IMR-90 (cell line): ENCODE results near the gene OR1K1. TPM values are rescaled to one million over a fixed set of nuclear protein-coding genes. Genes with fewer than 3 reads are reported as not detected.
A peak's percentile ranks its signal among the peaks of the same experiment; 100 is the strongest.

Experiments used
- ATAC-seq: fragments of 200-7000 bp; cut with Tn5 transposase; 2 replicates; pipeline ENCODE4 v1.9.1; 2020; ENCODE audit warnings: low read depth, mild to moderate bottlenecking, moderate library complexity
- BruUV-seq: library from RNA; stranded (reverse); fragments of 400-500 nt; replicated peaks from 2 replicates; lab custom pipeline; 2021; lab: Mats Ljungman, UMichigan
- CTCF ChIA-PET: fragments of 300-600 bp; formaldehyde crosslinking; extraction: SDS; loops from one replicate; lab custom pipeline; 2021; ENCODE audit warnings: antibody characterized with exemption; lab: Yijun Ruan, JAX
- POLR2A ChIA-PET: fragments of 300-600 bp; sonication (Branson Sonifier 250); formaldehyde crosslinking; loops from one replicate; lab custom pipeline; 2022; ENCODE audit warnings: antibody characterized with exemption; ENCODE audit not compliant: unreplicated experiment; lab: Charles Lee
- DNase-seq: peaks from one replicate; pipeline ENCODE4 v3.0.0; 2013
- H2AFZ ChIP-seq: replicated peaks from 2 replicates; pipeline ENCODE3; 2013; ENCODE audit warnings: low read length, mild to moderate bottlenecking; ENCODE audit not compliant: poor library complexity
- H2AK5ac ChIP-seq: 2 replicates; pipeline ENCODE4 v1.6.1; 2013; ENCODE audit warnings: low read depth, low read length, inconsistent platforms
- H2AK9ac ChIP-seq: replicated peaks from 2 replicates; pipeline ENCODE3; 2013; ENCODE audit warnings: mild to moderate bottlenecking, low read depth, low read length, moderate library complexity; ENCODE audit not compliant: poor library complexity
- H2BK120ac ChIP-seq: 2 replicates; pipeline ENCODE4 v1.6.1; 2013; ENCODE audit warnings: low read depth, low read length, inconsistent platforms
- H2BK15ac ChIP-seq: 3 replicates; pipeline ENCODE4 v1.6.1; 2013; ENCODE audit warnings: low read depth, low read length, inconsistent platforms
- H2BK20ac ChIP-seq: 2 replicates; pipeline ENCODE4 v1.6.1; 2013; ENCODE audit warnings: low read depth, mild to moderate bottlenecking, inconsistent platforms, low read length, moderate library complexity
- H2BK5ac ChIP-seq: 2 replicates; pipeline ENCODE4 v1.6.1; 2013; ENCODE audit warnings: mild to moderate bottlenecking, low read depth, low read length, inconsistent platforms; ENCODE audit not compliant: poor library complexity, severe bottlenecking
- H3K14ac ChIP-seq: replicated peaks from 2 replicates; pipeline ENCODE4 v1.6.1; 2013; ENCODE audit warnings: low read depth, low read length, inconsistent platforms
- H3K18ac ChIP-seq: 2 replicates; pipeline ENCODE4 v1.6.1; 2013; ENCODE audit warnings: low read depth, low read length, control low read depth
- H3K23ac ChIP-seq: 2 replicates; pipeline ENCODE4 v1.6.1; 2013; ENCODE audit warnings: low read depth, low read length, inconsistent platforms
- H3K27ac ChIP-seq: 2 replicates; pipeline ENCODE4 v1.5.1; 2013; ENCODE audit warnings: mild to moderate bottlenecking, control low read depth, low read length; ENCODE audit not compliant: insufficient read depth
- H3K27me3 ChIP-seq: 2 replicates; pipeline ENCODE4 v1.6.1; 2013; ENCODE audit warnings: low read length; ENCODE audit not compliant: control insufficient read depth, insufficient read depth
- H3K36me3 ChIP-seq: 2 replicates; pipeline ENCODE4 v1.6.1; 2013; ENCODE audit warnings: low read length, mixed read lengths; ENCODE audit not compliant: control insufficient read depth, insufficient read depth
- H3K4ac ChIP-seq: 2 replicates; pipeline ENCODE4 v1.6.1; 2013; ENCODE audit warnings: low read depth, low read length, inconsistent platforms
- H3K4me1 ChIP-seq: 2 replicates; pipeline ENCODE4 v1.6.1; 2013; ENCODE audit warnings: low read length, mixed read lengths; ENCODE audit not compliant: control insufficient read depth, insufficient read depth
- H3K4me2 ChIP-seq: 2 replicates; pipeline ENCODE4 v1.6.1; 2013; ENCODE audit warnings: low read depth, mild to moderate bottlenecking, control low read depth, low read length, moderate library complexity
- H3K4me3 ChIP-seq: 2 replicates; pipeline ENCODE4 v1.5.1; 2013; ENCODE audit warnings: low read depth, mild to moderate bottlenecking, control low read depth, low read length, moderate library complexity; ENCODE audit not compliant: insufficient read depth
- H3K56ac ChIP-seq: 2 replicates; pipeline ENCODE4 v1.6.1; 2013; ENCODE audit warnings: low read length, inconsistent platforms; ENCODE audit not compliant: insufficient read depth; ENCODE audit errors: extremely low read depth
- H3K79me1 ChIP-seq, 2 experiments: 2 replicates each; pipeline ENCODE4 v1.6.1; 2013; ENCODE audit warnings: low read length in 2 of 2, inconsistent platforms in 1 of 2, low read depth in 1 of 2
- H3K9ac ChIP-seq: 2 replicates; pipeline ENCODE4 v1.6.1; 2013; ENCODE audit warnings: low read depth, low read length, control low read depth
- H3K9me1 ChIP-seq: 2 replicates; pipeline ENCODE4 v1.6.1; 2013; ENCODE audit warnings: low read length, inconsistent platforms; ENCODE audit not compliant: insufficient read depth
- H3K9me3 ChIP-seq: 2 replicates; pipeline ENCODE4 v1.6.1; 2013; ENCODE audit warnings: low read length; ENCODE audit not compliant: control insufficient read depth, insufficient read depth
- H4K20me1 ChIP-seq: 2 replicates; pipeline ENCODE4 v1.6.1; 2013; ENCODE audit warnings: low read length, inconsistent platforms; ENCODE audit not compliant: insufficient read depth
- H4K5ac ChIP-seq: 2 replicates; pipeline ENCODE4 v1.6.1; 2013; ENCODE audit warnings: mild to moderate bottlenecking, low read depth, low read length, control low read depth
- H4K8ac ChIP-seq, 2 experiments: 2 replicates each; pipeline ENCODE4 v1.6.1; 2013; ENCODE audit warnings: low read depth in 2 of 2, low read length in 2 of 2, control low read depth in 1 of 2, inconsistent platforms in 1 of 2
- H4K91ac ChIP-seq: 2 replicates; pipeline ENCODE4 v1.6.1; 2013; ENCODE audit warnings: low read depth, low read length, inconsistent platforms; ENCODE audit not compliant: insufficient read depth
- BHLHE40 ChIP-seq: fragments of 150-350 bp; IDR thresholded peaks from 2 replicates; pipeline ENCODE4 v1.6.1; 2016; ENCODE audit warnings: mild to moderate bottlenecking, low read depth, low read length
- CEBPB ChIP-seq: IDR thresholded peaks from 2 replicates; pipeline ENCODE4 v1.6.1; 2012; ENCODE audit warnings: low read depth, low read length, improper control_type of control experiment
- FOS ChIP-seq: fragments of 150-350 bp; IDR thresholded peaks from 2 replicates; pipeline ENCODE4 v1.6.1; 2016; ENCODE audit warnings: low read depth, low read length
- MAFK ChIP-seq: IDR thresholded peaks from 2 replicates; pipeline ENCODE4 v1.6.1; 2012; ENCODE audit warnings: low read depth, low read length, improper control_type of control experiment
- MAZ ChIP-seq: IDR thresholded peaks from 2 replicates; pipeline ENCODE4 v1.6.1; 2012; ENCODE audit warnings: low read depth, mild to moderate bottlenecking, low read length, improper control_type of control experiment, moderate library complexity, borderline replicate concordance
- MXI1 ChIP-seq: IDR thresholded peaks from 2 replicates; pipeline ENCODE4 v1.6.1; 2012; ENCODE audit warnings: low read depth, mild to moderate bottlenecking, low read length, moderate library complexity, borderline replicate concordance
- NFE2L2 ChIP-seq: fragments of 150-350 bp; IDR thresholded peaks from 2 replicates; pipeline ENCODE4 v1.6.1; 2016; ENCODE audit warnings: low read depth, mild to moderate bottlenecking, low read length
- POLR2A ChIP-seq: IDR thresholded peaks from 2 replicates; pipeline ENCODE4 v1.6.1; 2012; ENCODE audit warnings: mild to moderate bottlenecking, low read depth, low read length
- RCOR1 ChIP-seq: IDR thresholded peaks from 2 replicates; pipeline ENCODE4 v1.6.1; 2012; ENCODE audit warnings: mild to moderate bottlenecking, low read length, improper control_type of control experiment; ENCODE audit not compliant: insufficient replicate concordance
- RFX5 ChIP-seq: IDR thresholded peaks from 2 replicates; pipeline ENCODE4 v1.8.0; 2012; ENCODE audit warnings: low read depth, mild to moderate bottlenecking, low read length, moderate library complexity
- SMC3 ChIP-seq: fragments of 150-350 bp; IDR thresholded peaks from 2 replicates; pipeline ENCODE4 v1.6.1; 2016; ENCODE audit warnings: low read depth, mild to moderate bottlenecking, antibody characterized with exemption, low read length, moderate library complexity
- dilution Hi-C: fragments of 300-500 bp; cut with HindIII; formaldehyde crosslinking; loops from one replicate; pipeline ENCODE4 v1.14.3; 2018; ENCODE audit warnings: low sequenced_read_pairs; ENCODE audit not compliant: unreplicated experiment
- in situ Hi-C: fragments of 300-500 bp; cut with MboI; formaldehyde crosslinking; loops from 3 replicates; pipeline ENCODE4 v1.14.3; 2019; ENCODE audit warnings: low sequenced_read_pairs, inconsistent platforms, mixed read lengths
- intact Hi-C: fragments of 100-400 bp; cut with micrococcal nuclease; formaldehyde crosslinking; loops from 2 replicates; pipeline ENCODE4 v1.10.0; 2022
- polyA plus RNA-seq, 3 experiments: library from polyadenylated mRNA; depleted of rRNA; stranded (reverse); fragments of >200 nt; gene quantifications; 2 replicates each; pipeline ENCODE4 v1.2.3, GENCODE V29; 2012; ENCODE audit warnings: low replicate concordance in 1 of 3
- total RNA-seq: library from RNA; depleted of rRNA; stranded (reverse); fragments of >200 nt; gene quantifications from 2 replicates; pipeline ENCODE4 v1.2.3, GENCODE V29; 2012
- TF ChIP-seq, protein P1 (sequence below): fragments of 150-350 bp; IDR thresholded peaks from 2 replicates; pipeline ENCODE4 v1.6.1; 2017; ENCODE audit warnings: mild to moderate bottlenecking, antibody characterized with exemption, low read length, low read depth
- TF ChIP-seq, protein P2 (sequence below): conservative IDR thresholded peaks from 2 replicates; pipeline ENCODE4 v1.5.1; 2012; ENCODE audit warnings: mild to moderate bottlenecking, low read depth, low read length, improper control_type of control experiment
- TF ChIP-seq, protein P3 (sequence below): fragments of 150-350 bp; IDR thresholded peaks from 2 replicates; pipeline ENCODE4 v1.6.1; 2016; ENCODE audit warnings: low read depth, mild to moderate bottlenecking, low read length, moderate library complexity, borderline replicate concordance

Gene OR1K1
- total and polyA plus RNA-seq, 2 of the 4 experiments (the other 2 are of a cell fraction): not detected

DNA sequence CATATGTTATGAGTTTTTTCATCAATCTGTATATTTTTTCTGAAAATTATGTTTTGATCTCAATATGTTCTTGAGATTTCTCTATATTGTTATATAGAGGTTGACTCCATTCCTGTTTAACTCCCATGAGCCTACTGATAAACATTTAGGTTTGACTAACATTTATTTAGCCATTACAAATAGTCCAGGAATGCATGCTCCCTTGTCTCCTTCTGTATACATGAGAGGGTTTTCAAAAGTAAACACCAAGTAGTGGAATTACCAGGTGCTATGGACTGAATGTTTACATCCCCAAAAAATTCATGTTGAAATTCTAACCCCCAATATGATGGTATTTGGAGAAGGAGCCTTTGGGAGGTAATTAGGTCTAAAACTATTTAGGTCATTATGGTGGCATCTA lies 14.7 kb upstream of the OR1K1 start:
- Histone ChIP-seq H4K20me1 (no peaks in the 10 kb centered on the region), H2BK5ac (peak overlapping the region; percentile 91), H3K4ac (peak overlapping the region; percentile 92), H3K79me1 (no peaks in the 10 kb centered on the region), H3K9ac (no peak overlapping the region), H3K4me3 (no peak overlapping the region), H3K18ac (peak overlapping the region; percentile 99; the same call in 1 of the 2 replicates), H2BK20ac (peak overlapping the region; percentile 93), H4K91ac (peak overlapping the region; percentile 95; the same call in 1 of the 2 replicates), H2BK120ac (peak overlapping the region; percentile 93), H2BK15ac (peak overlapping the region; percentile 95; the same call in 1 of the 3 replicates), H3K4me2 (peak overlapping the region; percentile 62), H3K56ac (peak overlapping the region; percentile 56; the same call in 1 of the 2 replicates), H3K27ac (peak overlapping the region; percentile 88), H3K4me1 (peaks cover 13% of the 10 kb centered on the region), H2AFZ (no peak overlapping the region), H3K27me3 (no peaks in the 10 kb centered on the region), H3K9me1 (peaks cover 15% of the 10 kb centered on the region), H2AK9ac (no peak overlapping the region), H2AK5ac (no peak overlapping the region), H4K5ac (no peak overlapping the region), H3K14ac (no peak overlapping the region), H3K9me3 (no peaks in the 10 kb centered on the region), H3K36me3 (no peaks in the 10 kb centered on the region), H4K8ac (peak overlapping the region; percentile 71 to 87), H3K23ac (no peak overlapping the region)
- peak; percentile 93 for ATAC-seq
- TF ChIP-seq MAZ (no peak), BHLHE40 (no peak), FOS (no peak), MAFK (no peak), RCOR1 (no peak), POLR2A (no peak), CEBPB (no peak), RFX5 (no peak), NFE2L2 (no peak), MXI1 (no peak), SMC3 (no peak)
- TF ChIP-seq, protein P1, sequence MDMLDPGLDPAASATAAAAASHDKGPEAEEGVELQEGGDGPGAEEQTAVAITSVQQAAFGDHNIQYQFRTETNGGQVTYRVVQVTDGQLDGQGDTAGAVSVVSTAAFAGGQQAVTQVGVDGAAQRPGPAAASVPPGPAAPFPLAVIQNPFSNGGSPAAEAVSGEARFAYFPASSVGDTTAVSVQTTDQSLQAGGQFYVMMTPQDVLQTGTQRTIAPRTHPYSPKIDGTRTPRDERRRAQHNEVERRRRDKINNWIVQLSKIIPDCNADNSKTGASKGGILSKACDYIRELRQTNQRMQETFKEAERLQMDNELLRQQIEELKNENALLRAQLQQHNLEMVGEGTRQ: no peak
- TF ChIP-seq, protein P2, sequence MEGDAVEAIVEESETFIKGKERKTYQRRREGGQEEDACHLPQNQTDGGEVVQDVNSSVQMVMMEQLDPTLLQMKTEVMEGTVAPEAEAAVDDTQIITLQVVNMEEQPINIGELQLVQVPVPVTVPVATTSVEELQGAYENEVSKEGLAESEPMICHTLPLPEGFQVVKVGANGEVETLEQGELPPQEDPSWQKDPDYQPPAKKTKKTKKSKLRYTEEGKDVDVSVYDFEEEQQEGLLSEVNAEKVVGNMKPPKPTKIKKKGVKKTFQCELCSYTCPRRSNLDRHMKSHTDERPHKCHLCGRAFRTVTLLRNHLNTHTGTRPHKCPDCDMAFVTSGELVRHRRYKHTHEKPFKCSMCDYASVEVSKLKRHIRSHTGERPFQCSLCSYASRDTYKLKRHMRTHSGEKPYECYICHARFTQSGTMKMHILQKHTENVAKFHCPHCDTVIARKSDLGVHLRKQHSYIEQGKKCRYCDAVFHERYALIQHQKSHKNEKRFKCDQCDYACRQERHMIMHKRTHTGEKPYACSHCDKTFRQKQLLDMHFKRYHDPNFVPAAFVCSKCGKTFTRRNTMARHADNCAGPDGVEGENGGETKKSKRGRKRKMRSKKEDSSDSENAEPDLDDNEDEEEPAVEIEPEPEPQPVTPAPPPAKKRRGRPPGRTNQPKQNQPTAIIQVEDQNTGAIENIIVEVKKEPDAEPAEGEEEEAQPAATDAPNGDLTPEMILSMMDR: no peak
- TF ChIP-seq, protein P3, sequence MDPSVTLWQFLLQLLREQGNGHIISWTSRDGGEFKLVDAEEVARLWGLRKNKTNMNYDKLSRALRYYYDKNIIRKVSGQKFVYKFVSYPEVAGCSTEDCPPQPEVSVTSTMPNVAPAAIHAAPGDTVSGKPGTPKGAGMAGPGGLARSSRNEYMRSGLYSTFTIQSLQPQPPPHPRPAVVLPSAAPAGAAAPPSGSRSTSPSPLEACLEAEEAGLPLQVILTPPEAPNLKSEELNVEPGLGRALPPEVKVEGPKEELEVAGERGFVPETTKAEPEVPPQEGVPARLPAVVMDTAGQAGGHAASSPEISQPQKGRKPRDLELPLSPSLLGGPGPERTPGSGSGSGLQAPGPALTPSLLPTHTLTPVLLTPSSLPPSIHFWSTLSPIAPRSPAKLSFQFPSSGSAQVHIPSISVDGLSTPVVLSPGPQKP: no peak
- ChIA-PET POLR2A (no interaction called here), CTCF (no interaction called here)
- in situ Hi-C loops: no loop called here
- dilution Hi-C loops: no loop called here
- peak; percentile 68 for DNase-seq
- BruUV-seq: no TSS peak
- intact Hi-C loops: no loop called here
